ENCODE measurements around the gene KCNH8. TPM values are rescaled to one million over a fixed set of nuclear protein-coding genes. Genes with fewer than 3 reads are reported as not detected.

The KCNH8 gene
- total RNA-seq, 1 experiment from 2014 or later: 0.12 TPM

GRCh38 chr3:19574268-19574667 is 426.0 kb downstream of the KCNH8 start:
- intact Hi-C loops (cut with micrococcal nuclease): no loop called here
- RAD21 ChIA-PET (ENCODE audit: low non-redundant PET in 1 of 2, low total read pairs in 2 of 2, uncharacterized antibody in 2 of 2, unreplicated experiment in 2 of 2): no interaction called here
- no peak overlapping the region for H3K27ac ChIP-seq (ENCODE audit: low read depth, low read length)
- no peak overlapping the region for H3K4me3 ChIP-seq (replicated peaks in 1 of 2; ENCODE audit: low read depth in 1 of 2, low read length in 2 of 2)
- BruUV-seq (replicated peaks): no TSS peak
- CTCF ChIA-PET: no interaction called here
- H4K20me1 ChIP-seq (ENCODE audit: insufficient read depth): no peaks in the 10 kb centered on the region
- H3K4me1 ChIP-seq (ENCODE audit: control insufficient read depth in 1 of 2, insufficient read depth in 2 of 2, low read length in 2 of 2): no peaks in the 10 kb centered on the region
- no peak overlapping the region for H2AFZ ChIP-seq (ENCODE audit: low read depth, low read length, poor library complexity, severe bottlenecking)
- H3K4me2 ChIP-seq (ENCODE audit: low read length): no peak overlapping the region
- no peak overlapping the region for H3K9ac ChIP-seq (ENCODE audit: low read length)
- POLR2A ChIA-PET: no interaction called here
- no peaks in the 10 kb centered on the region for H3K79me2 ChIP-seq (ENCODE audit: insufficient read depth, low read length)
- TF ChIP-seq SIN3A (IDR thresholded peaks at IDR 0.05; ENCODE audit: low read depth): no peak
- no peaks in the 10 kb centered on the region for H3K36me3 ChIP-seq (ENCODE audit: control insufficient read depth in 1 of 2, insufficient read depth in 2 of 2, low read length in 2 of 2)
- peaks cover 0 to 7% of the 10 kb centered on the region in 2 experiments; a peak in 1 of 4 replicates for H3K9me3 ChIP-seq (ENCODE audit: control insufficient read depth in 1 of 2, insufficient read depth in 1 of 2, low read depth in 1 of 2, low read length in 2 of 2)
- DNase-seq (ENCODE audit: low read depth, low spot score) (no peak), ATAC-seq (no peak)
- H3K9me2 ChIP-seq (ENCODE audit: insufficient read depth): no peaks in the 10 kb centered on the region
- no peaks in the 10 kb centered on the region for H3K27me3 ChIP-seq (ENCODE audit: insufficient read depth, low read length)

- no peaks in the 10 kb centered on the region for H3K36me3 ChIP-seq (ENCODE audit: control insufficient read depth in 1 of 2, insufficient read depth in 2 of 2, low read length in 2 of 2)
- no peak overlapping the region for H2AFZ ChIP-seq (ENCODE audit: low read depth, low read length, poor library complexity, severe bottlenecking)
- H3K27me3 ChIP-seq (ENCODE audit: insufficient read depth, low read length): no peaks in the 10 kb centered on the region
- DNase-seq (ENCODE audit: low read depth, low spot score) (no peak), ATAC-seq (no peak)
- RAD21 ChIA-PET (ENCODE audit: low non-redundant PET in 1 of 2, low total read pairs in 2 of 2, uncharacterized antibody in 2 of 2, unreplicated experiment in 2 of 2): no interaction called here
- CTCF ChIA-PET: no interaction called here
- H3K27ac ChIP-seq (ENCODE audit: low read depth, low read length): no peak overlapping the region
- H3K4me3 ChIP-seq (replicated peaks in 1 of 2; ENCODE audit: low read depth in 1 of 2, low read length in 2 of 2): no peak overlapping the region
- H3K9me3 ChIP-seq (ENCODE audit: control insufficient read depth in 1 of 2, insufficient read depth in 1 of 2, low read depth in 1 of 2, low read length in 2 of 2): peaks cover 0 to 7% of the 10 kb centered on the region in 2 experiments; a peak in 1 of 4 replicates
- H3K9me2 ChIP-seq (ENCODE audit: insufficient read depth): no peaks in the 10 kb centered on the region
- H4K20me1 ChIP-seq (ENCODE audit: insufficient read depth): no peaks in the 10 kb centered on the region
- H3K79me2 ChIP-seq (ENCODE audit: insufficient read depth, low read length): no peaks in the 10 kb centered on the region
- TF ChIP-seq EGR1 (IDR thresholded peaks at IDR 0.05; ENCODE audit: low read depth) (no peak), CBX3 (IDR thresholded peaks at IDR 0.05; ENCODE audit: low read depth) (no peak), EZH2 (IDR thresholded peaks at IDR 0.05) (no peak), CTCF (IDR thresholded peaks at IDR 0.05 in 2 of 3, conservative IDR thresholded peaks at IDR 0.05 in 1 of 3; ENCODE audit: borderline replicate concordance in 1 of 3, insufficient read depth in 1 of 3, low read depth in 2 of 3, low read length in 2 of 3) (no peak), SP1 (IDR thresholded peaks at IDR 0.05; ENCODE audit: low read depth) (no peak), ELF1 (IDR thresholded peaks at IDR 0.05; ENCODE audit: borderline replicate concordance, low read depth) (no peak), RAD21 (IDR thresholded peaks at IDR 0.05; ENCODE audit: low read depth) (no peak), CEBPB (IDR thresholded peaks at IDR 0.05; ENCODE audit: low read depth) (no peak), SRF (IDR thresholded peaks at IDR 0.05; ENCODE audit: low read depth) (no peak), ATF3 (IDR thresholded peaks at IDR 0.05) (no peak), POLR2AphosphoS5 (IDR thresholded peaks at IDR 0.05; ENCODE audit: low read depth, low read length) (no peak), YY1 (IDR thresholded peaks at IDR 0.05; ENCODE audit: extremely low read depth, insufficient replicate concordance, low read depth, low read length) (no peak), TCF7L2 (IDR thresholded peaks at IDR 0.05; ENCODE audit: borderline replicate concordance, extremely low read depth, insufficient read depth, insufficient read length) (no peak)
- BruUV-seq (replicated peaks): no TSS peak
- no peak overlapping the region for H3K4me2 ChIP-seq (ENCODE audit: low read length)
- intact Hi-C loops (cut with micrococcal nuclease): no loop called here
- H3K9ac ChIP-seq (ENCODE audit: low read length): no peak overlapping the region
- POLR2A ChIA-PET: no interaction called here
- H3K4me1 ChIP-seq (ENCODE audit: control insufficient read depth in 1 of 2, insufficient read depth in 2 of 2, low read length in 2 of 2): no peaks in the 10 kb centered on the region
These were observed 428.0 kb downstream of the KCNH8 start for GRCh38 chr3:19576343-19576742.

Measured in HCT116 (cell line).